ENCODE measurements around the gene MAPKAPK2. TPM values are rescaled to one million over a fixed set of nuclear protein-coding genes. Genes with fewer than 3 reads are reported as not detected.

The MAPKAPK2 gene
- total and polyA plus RNA-seq, 2 of the 13 experiments (the other 11 are each of a cell fraction or from before 2014, with no cell fraction given), result 16.6 to 34.0 TPM

DNA sequence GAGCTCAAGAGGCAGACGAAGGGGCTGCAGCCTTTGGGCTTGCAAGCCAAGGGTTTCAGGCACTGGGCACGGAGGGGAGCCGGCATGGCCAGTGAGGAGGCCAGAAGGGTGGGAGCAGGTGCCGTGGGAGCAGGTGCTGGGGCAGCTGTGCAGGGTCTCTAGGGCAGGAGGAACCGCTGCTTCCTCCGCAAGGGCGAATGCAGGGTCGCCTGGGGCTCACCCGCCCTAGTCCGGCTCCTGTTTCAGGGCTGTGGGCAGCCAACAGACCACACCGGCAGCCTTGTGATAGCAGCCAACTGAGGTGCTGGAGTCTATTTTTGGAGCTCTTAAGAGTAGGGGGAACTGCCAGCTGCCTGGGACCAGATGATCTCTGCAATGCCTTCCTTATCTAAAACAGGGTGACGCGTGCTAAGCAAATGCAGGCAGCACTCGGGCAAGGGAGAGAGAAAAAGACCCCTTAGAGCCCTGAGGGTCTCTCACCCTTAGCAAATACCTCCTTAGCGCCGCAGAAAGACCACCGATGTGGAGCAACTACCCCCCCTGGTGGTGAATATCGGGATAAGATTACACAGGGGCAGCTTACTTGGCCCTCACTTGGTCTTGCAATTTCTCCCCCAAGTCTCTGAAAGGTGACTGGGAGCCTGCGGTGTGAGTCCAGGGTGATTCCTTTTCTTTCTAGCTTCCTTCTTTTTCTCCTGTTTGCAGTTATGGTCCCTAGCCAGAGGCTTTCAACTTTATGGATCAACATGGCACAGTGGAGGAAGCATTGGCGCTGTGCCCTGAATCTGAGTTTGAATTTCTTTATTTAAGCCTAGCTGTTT lies 20.7 kb upstream of the MAPKAPK2 start (continued):
- TF ChIP-seq, protein P1, sequence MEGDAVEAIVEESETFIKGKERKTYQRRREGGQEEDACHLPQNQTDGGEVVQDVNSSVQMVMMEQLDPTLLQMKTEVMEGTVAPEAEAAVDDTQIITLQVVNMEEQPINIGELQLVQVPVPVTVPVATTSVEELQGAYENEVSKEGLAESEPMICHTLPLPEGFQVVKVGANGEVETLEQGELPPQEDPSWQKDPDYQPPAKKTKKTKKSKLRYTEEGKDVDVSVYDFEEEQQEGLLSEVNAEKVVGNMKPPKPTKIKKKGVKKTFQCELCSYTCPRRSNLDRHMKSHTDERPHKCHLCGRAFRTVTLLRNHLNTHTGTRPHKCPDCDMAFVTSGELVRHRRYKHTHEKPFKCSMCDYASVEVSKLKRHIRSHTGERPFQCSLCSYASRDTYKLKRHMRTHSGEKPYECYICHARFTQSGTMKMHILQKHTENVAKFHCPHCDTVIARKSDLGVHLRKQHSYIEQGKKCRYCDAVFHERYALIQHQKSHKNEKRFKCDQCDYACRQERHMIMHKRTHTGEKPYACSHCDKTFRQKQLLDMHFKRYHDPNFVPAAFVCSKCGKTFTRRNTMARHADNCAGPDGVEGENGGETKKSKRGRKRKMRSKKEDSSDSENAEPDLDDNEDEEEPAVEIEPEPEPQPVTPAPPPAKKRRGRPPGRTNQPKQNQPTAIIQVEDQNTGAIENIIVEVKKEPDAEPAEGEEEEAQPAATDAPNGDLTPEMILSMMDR (CRISPR knock-in tag; IDR thresholded peaks at IDR 0.05), result peak; percentile 84
- TF ChIP-seq SOX6 (IDR thresholded peaks at IDR 0.05) (no peak), SOX6 (CRISPR knock-in tag; IDR thresholded peaks at IDR 0.05) (0 out of 2 replicates have a peak, but pooled peaks have one; percentile 22), SMAD1 (CRISPR knock-in tag; IDR thresholded peaks at IDR 0.05; ENCODE audit: borderline replicate concordance, low read depth) (no peak), STAG1 (CRISPR knock-in tag; IDR thresholded peaks at IDR 0.05) (peak; percentile 81), SMC3 (IDR thresholded peaks at IDR 0.05; ENCODE audit: low read length) (peak; percentile 80), NAIF1 (CRISPR knock-in tag; IDR thresholded peaks at IDR 0.05; ENCODE audit: borderline replicate concordance) (no peak), ZBTB7B (CRISPR knock-in tag; IDR thresholded peaks at IDR 0.05) (0 out of 2 replicates have a peak, but pooled peaks have one; percentile 63), ZNF235 (CRISPR knock-in tag; IDR thresholded peaks at IDR 0.05; ENCODE audit: borderline replicate concordance) (peak; percentile 32; the same call in 1 of the 2 replicates), ATF1 (CRISPR knock-in tag; IDR thresholded peaks at IDR 0.05) (no peak), ZNF713 (CRISPR knock-in tag; IDR thresholded peaks at IDR 0.05) (no peak)
- TF ChIP-seq, protein P2, sequence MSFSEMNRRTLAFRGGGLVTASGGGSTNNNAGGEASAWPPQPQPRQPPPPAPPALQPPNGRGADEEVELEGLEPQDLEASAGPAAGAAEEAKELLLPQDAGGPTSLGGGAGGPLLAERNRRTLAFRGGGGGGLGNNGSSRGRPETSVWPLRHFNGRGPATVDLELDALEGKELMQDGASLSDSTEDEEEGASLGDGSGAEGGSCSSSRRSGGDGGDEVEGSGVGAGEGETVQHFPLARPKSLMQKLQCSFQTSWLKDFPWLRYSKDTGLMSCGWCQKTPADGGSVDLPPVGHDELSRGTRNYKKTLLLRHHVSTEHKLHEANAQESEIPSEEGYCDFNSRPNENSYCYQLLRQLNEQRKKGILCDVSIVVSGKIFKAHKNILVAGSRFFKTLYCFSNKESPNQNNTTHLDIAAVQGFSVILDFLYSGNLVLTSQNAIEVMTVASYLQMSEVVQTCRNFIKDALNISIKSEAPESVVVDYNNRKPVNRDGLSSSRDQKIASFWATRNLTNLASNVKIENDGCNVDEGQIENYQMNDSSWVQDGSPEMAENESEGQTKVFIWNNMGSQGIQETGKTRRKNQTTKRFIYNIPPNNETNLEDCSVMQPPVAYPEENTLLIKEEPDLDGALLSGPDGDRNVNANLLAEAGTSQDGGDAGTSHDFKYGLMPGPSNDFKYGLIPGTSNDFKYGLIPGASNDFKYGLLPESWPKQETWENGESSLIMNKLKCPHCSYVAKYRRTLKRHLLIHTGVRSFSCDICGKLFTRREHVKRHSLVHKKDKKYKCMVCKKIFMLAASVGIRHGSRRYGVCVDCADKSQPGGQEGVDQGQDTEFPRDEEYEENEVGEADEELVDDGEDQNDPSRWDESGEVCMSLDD (CRISPR knock-in tag; IDR thresholded peaks at IDR 0.05; ENCODE audit: borderline replicate concordance), result no peak
- TF ChIP-seq, protein P3, sequence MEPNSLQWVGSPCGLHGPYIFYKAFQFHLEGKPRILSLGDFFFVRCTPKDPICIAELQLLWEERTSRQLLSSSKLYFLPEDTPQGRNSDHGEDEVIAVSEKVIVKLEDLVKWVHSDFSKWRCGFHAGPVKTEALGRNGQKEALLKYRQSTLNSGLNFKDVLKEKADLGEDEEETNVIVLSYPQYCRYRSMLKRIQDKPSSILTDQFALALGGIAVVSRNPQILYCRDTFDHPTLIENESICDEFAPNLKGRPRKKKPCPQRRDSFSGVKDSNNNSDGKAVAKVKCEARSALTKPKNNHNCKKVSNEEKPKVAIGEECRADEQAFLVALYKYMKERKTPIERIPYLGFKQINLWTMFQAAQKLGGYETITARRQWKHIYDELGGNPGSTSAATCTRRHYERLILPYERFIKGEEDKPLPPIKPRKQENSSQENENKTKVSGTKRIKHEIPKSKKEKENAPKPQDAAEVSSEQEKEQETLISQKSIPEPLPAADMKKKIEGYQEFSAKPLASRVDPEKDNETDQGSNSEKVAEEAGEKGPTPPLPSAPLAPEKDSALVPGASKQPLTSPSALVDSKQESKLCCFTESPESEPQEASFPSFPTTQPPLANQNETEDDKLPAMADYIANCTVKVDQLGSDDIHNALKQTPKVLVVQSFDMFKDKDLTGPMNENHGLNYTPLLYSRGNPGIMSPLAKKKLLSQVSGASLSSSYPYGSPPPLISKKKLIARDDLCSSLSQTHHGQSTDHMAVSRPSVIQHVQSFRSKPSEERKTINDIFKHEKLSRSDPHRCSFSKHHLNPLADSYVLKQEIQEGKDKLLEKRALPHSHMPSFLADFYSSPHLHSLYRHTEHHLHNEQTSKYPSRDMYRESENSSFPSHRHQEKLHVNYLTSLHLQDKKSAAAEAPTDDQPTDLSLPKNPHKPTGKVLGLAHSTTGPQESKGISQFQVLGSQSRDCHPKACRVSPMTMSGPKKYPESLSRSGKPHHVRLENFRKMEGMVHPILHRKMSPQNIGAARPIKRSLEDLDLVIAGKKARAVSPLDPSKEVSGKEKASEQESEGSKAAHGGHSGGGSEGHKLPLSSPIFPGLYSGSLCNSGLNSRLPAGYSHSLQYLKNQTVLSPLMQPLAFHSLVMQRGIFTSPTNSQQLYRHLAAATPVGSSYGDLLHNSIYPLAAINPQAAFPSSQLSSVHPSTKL (CRISPR knock-in tag; IDR thresholded peaks at IDR 0.05), result no peak
